ENCODE measurements around the gene ATP8A2.

DNA sequence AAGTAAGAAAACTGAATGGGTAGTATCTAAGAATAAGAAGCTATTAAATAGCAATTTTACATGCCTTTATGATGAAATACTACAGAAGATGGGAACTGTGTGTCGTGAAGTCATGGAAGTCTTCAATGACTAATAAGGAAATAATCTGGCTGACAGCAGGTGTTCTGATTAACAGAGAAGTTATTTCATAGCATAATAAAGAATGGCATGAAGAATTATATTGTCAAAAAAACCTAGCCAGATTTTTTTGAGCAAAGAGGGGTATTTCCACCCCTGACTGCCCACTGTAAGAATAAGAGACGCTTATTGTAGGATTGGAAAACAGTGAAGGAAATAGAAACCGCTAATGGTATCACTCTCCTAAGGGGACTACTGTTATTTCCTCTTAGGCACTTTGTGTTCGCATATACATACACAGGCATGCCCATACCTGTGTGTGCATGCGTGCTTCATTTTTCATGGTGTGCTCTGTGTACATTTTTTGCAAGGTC lies 361.3 kb downstream of the ATP8A2 start:
- TF ChIP-seq, protein P1, sequence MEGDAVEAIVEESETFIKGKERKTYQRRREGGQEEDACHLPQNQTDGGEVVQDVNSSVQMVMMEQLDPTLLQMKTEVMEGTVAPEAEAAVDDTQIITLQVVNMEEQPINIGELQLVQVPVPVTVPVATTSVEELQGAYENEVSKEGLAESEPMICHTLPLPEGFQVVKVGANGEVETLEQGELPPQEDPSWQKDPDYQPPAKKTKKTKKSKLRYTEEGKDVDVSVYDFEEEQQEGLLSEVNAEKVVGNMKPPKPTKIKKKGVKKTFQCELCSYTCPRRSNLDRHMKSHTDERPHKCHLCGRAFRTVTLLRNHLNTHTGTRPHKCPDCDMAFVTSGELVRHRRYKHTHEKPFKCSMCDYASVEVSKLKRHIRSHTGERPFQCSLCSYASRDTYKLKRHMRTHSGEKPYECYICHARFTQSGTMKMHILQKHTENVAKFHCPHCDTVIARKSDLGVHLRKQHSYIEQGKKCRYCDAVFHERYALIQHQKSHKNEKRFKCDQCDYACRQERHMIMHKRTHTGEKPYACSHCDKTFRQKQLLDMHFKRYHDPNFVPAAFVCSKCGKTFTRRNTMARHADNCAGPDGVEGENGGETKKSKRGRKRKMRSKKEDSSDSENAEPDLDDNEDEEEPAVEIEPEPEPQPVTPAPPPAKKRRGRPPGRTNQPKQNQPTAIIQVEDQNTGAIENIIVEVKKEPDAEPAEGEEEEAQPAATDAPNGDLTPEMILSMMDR (IDR thresholded peaks at IDR 0.05): no peak
- TF ChIP-seq POLR2A (IDR thresholded peaks at IDR 0.05): no peak
